ENCODE measurements around the gene HOXD9. TPM values are rescaled to one million over a fixed set of nuclear protein-coding genes. Genes with fewer than 3 reads are reported as not detected.

Gene HOXD9
- total RNA-seq, 1 experiment from 2014 or later = 0.06 TPM

DNA sequence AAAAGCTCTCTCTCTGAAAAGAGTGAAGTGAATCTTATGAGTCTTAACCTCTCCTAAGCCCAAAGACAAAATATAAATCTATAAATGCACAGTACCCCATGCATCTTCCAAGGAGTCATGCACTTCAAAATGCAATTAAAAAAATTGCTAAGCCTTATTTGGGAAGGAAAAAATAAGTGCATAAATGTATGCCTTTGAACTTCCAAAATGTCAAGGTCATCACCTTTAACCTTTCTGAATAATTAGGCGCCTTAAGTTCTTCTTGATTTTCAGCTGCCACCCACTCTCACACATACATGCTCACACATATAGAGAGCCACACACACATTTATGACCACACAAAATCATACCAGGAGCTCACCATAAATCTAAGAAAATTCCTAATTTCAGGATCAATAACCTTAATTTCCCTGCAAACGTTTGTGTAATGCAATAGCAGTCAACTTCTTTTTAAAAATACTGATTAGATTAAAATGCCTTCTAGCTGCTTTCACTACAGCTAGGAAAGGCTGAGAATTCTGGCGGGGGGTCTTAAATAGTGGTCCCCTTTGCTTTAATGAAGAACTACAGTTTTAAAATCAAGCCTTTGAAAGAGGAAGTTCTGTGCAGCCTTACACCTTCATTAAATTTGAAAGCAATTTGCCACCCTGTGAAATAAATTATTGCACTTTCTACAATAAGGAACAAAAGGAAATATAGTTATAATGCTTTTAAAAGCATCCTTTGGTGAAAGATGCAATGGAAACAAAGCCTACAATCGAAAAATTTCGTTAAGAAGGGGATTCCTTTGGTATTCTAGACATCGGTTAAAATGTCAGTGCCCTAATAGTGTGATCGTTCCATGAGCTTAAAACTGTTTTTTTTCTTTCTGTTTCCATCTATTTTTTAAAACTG lies 11.9 kb upstream of the HOXD9 start:
- no peak for DNase-seq (ENCODE audit: low read depth)

DNA sequence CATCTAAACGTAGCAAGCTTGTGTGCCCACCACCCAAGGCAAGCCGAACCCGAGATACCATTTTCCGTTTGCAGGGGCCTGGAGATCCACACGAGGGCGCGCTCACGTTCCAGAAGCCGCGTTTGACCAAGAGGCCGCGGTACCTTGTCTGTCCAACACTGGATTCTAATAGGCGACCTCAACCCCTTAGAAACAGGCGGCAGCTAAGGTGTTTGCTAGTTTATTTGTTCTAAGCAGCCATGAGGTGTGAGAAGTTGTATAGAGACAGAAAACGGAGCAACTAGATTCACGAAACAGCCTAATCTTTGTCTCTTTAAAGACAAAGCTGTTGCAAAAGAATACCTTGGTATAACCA lies 11.2 kb upstream of the HOXD9 start:
- DNase-seq (ENCODE audit: low read depth) = peak; percentile 26

DNA sequence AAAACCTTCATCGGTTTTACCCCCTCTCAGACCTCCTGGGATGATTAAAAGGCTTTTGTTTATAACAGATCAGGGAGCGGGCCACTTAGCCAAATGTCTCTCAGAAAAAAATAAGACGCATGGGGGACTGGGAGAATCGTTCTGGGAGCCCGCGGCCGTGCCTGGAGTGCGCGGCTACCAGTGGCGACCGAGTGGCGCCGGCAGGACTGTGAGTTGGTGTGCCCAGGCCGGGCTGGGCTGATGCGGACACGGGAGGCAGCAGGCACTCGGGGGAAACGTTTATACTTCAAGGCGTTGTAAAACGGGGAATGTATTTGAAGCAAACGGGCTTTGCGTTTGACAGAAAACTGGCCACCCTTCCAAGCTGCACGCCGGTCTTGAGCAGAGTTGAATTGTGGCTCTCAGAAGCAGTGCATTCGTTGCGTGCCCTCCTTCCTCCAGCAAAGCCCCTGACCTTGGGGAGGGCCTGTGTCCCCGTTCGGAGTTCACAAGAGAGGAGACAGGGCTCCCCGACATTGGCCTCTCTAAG lies 10.6 kb upstream of the HOXD9 start:
- no peak for DNase-seq (ENCODE audit: low read depth)

DNA sequence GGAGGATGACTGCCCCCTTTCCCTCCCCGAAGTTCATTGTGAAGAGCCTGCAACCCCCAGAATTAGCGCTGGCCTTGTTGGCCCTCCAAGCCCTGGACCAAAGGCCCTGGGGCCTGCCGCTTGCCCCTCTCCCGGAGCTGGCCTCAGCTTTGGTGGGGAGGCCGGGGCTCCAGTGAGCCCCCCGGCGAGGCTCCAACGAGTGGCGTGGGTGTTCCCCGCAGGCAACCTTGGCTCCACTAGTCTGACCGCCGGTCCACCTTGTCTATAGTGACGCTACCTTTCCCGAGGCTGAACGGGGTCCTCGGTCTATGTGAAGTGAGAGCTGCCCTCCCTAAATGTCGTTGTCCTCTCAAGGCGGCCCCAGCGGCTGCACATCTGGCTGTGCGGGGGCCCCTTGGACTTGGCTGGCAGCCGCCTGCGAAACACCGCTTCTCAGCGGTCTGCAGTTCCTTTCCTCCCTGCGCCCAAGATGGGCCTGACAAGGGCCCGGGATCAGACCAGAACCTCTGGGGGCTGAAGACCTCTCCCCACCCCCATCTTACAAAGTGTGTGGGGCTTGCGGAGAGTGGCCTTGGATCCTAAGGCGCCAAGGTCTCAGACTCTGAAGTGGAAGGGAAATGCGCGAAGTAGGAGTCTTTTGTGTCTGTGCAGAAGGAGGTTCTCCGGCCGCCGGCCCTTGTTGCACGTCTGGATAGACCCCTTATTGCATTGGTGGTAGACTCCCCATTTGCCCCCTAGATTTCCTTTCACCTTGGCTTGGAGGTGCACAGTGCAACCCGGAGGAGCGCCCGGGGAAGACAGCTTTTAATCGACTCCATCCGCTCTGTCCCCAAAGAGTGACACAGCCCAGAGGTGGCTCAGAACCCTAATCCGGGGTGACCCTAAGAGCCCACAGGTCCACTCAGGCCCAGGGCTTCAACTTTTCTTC lies 9.9 kb upstream of the HOXD9 start:
- no peak for DNase-seq (ENCODE audit: low read depth)

DNA sequence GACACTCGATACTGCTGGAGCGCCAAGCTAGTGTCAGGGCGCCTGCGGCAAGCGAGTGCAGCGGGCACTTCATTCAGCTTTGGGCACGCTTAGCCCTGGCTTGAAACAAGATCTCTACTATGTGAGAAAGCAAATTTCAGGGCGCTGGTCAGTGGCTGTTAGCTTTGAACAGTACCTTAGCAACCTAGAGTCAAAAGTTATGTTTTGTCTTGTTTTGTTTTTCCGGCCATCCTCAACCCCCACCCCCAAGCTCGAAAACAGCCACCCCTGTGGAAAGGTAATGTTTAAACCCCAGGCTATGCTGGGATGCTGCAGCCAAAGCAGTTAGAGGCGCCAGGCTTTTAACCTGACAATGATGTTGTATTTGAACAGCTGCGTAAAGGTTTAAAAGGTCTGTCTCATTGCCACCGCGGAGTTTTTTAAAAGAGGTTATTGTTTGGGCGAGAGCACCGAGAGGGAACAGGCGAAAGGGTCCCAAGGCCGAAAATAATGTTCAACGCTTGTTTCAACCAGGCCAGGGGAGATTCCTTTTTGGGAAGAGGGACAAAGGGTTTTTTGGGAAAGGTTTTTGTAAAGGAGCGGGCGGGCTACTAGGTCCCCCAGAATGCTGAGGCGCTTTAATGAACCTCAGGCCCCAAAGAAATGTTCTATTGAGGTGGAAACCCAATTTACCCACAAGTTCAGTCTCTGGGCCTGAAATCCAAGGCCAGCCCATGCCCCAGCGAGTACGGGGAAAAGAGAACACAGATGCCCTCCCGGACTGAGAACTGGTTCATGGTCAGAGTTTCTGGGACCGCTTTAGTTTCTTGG lies 8.2 kb upstream of the HOXD9 start:
- DNase-seq (ENCODE audit: low read depth) = no peak

DNA sequence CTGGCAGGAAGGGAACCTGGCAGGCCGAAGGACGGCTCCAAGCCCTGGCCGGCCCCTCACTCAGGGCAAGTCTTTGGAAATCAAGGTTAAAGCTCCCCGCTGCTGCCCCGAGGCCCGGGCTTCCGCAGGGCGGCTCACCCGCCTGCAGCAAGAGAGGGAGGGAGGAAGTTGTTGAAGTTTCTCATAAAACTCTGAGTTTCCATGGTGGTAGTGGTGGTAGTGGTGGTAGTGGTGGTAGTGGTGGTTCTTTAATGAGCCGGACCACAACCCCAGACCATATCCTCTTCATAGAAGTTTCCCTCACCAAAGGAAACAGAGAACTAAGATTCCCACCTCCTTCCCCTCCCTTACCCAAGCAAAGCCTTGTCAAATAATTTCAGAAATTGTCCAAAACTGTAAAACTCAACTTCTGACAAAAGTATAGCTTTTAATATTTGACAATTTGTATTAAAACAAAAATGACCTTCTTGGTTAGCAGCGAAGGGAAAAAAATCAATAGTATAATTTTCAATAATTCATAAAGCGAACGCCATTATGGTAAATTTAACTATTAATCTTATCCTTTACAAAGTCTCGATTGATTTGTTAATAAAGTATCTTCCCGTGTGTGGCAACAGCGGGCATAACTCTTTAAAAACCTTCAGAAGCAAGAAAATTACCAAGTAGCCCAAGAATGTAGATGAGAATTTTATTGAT lies 7.4 kb upstream of the HOXD9 start:
- DNase-seq (ENCODE audit: low read depth) = no peak

DNA sequence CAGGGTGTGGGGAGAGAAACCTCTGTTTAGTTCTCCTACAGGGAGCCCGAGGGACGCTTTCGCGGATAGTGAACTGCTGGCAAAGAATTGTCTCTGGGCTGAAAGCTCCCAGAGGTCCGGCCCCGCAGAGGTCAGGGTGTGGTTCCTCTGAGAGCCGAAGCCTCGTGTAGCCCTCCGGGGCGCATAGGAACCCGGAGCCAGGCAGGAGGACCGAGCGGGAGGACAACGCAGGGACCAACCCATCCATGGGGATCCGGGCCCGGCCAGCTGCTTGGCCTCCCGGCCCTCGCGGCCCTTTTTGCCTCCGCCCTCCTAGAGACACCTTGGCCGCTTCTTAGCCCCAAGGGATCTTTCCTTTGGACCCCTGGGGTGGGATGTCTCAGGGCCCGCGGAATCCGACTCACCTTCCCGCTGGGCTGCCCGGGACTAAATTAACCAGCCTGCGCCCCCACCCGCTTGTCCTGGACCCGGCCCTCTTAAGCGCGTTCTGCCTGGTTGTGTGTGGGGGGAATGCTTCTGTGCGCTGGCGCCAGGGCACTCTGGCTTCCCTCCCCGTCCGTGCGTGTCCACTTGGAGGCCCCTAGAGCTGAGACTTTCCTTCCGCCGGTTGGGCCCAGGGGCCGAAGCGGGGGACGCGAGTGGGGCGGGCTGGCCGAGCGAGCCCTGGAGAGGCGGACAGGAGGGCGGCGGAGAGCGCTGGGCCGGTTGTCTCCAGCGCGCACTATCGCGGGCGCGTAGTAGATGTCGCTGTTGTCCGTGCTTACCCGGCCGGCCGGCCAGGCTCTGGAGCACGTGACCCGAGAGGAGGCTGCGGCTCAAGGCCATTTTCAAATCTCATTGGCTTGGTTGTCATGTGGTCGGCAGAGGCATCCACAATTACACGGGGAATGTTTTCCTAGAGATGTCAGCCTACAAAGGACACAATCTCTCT lies 6.4 kb upstream of the HOXD9 start, which contains the start of gene HOXD10:
Gene HOXD10, plus strand, starts transcription at position 896 of the 931 bp plus-strand sequence. CDS start 56 bp downstream, outside the sequence.
- no peak for DNase-seq (ENCODE audit: low read depth)

DNA sequence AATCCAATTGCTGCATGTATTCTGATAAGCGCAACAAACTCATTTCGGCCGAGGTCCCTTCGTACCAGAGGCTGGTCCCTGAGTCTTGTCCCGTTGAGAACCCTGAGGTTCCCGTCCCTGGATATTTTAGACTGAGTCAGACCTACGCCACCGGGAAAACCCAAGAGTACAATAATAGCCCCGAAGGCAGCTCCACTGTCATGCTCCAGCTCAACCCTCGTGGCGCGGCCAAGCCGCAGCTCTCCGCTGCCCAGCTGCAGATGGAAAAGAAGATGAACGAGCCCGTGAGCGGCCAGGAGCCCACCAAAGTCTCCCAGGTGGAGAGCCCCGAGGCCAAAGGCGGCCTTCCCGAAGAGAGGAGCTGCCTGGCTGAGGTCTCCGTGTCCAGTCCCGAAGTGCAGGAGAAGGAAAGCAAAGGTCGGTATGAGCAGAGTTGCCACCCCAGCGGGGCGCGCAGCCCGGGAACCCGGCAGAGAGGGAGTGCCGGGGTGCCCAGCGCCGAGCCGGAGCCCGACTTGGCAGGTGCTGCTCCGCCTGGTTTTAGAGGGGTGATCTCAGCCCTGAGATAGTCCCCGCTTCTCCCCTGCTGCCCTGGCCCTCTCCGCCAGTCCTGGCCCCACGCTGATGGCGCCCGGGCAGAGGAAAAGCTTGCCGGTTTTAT lies 5.2 kb upstream of the HOXD9 start:
- DNase-seq (ENCODE audit: low read depth) = no peak

DNA sequence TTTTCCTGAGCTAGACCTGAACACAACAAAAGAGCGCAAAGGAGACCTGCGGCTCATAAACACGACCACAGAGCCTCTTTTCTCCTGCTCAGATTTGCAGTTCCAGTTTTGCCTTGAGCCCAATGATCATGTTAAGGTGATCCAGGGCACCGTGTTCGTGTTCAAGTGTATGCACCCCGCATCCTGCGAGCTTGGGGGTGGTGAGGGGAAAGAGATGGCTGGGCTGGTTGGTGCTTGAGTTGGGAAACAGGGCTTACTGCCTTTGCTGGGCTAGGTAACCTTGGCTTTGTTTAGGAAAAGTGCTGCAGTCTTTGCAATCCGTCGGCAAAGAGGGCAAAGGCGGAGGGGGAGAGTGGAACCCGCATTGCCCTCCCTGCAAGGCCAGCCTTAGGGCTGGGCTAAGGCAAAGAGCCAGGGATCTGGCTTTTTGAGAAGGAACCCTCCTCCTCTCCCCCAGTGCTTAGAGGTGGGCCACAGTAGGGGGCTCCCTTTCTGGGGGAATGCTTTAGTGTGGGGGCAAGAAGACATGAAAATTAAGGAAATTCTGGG lies 4.6 kb upstream of the HOXD9 start:
- no peak for DNase-seq (ENCODE audit: low read depth)

DNA sequence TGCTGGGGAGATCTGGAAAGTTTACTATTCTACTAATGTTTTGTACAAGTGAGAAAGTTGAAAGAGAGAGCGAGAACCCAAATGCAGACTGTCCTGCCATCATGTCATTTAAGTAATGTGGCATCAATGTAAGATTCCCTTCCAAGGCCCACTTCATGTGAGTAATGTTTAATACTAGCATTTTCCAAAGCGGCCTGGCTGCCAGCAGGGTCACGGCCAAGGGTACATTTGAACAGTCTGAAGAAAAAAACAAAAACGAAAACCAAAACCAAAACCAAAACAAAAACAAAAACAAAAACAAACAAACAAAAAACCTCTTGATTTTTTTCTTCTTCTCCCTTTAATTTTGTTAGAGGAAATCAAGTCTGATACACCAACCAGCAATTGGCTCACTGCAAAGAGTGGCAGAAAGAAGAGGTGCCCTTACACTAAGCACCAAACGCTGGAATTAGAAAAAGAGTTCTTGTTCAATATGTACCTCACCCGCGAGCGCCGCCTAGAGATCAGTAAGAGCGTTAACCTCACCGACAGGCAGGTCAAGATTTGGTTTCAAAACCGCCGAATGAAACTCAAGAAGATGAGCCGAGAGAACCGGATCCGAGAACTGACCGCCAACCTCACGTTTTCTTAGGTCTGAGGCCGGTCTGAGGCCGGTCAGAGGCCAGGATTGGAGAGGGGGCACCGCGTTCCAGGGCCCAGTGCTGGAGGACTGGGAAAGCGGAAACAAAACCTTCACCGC lies 3.7 kb upstream of the HOXD9 start:
- DNase-seq (ENCODE audit: low read depth) = peak; percentile 38

DNA sequence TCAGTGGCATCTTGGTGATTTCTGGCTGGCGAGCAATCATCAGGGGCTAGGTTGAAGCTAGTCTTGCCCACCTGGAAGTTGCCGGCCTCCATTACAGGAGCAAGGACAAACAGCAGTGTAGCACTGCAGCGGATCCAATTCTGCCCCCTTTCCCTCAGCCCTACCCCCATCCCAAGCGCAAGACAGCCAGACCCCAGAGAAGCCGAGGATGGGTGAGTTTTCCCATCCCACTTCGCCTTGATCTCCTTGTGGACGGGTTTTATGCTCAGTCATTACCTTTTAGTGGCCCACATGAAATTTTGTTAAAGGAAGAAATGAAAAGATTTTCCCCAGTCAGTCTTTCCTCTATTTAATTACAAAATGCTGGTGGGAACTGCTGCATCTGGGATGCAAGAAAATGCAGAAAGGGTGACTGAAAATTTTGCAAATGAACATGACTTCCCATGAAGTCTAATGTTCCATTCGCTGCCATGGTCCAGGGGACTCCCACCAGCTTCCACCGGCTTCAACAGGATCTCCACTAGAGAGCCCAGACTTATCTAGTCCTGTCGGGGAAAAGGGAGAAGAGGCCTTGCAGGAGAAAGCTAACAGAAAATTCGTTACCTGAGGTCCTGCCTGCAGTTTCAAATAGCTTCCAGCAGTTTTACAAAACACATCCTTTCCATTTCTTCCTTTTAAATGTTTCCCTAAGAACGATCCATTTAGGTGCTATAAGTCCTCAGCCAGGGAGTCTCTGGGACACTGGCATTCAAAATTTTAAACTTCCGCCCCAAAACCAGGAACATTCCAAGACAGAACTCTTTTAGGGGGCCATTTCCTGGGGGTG lies 1.9 kb upstream of the HOXD9 start:
- no peak for DNase-seq (ENCODE audit: low read depth)

DNA sequence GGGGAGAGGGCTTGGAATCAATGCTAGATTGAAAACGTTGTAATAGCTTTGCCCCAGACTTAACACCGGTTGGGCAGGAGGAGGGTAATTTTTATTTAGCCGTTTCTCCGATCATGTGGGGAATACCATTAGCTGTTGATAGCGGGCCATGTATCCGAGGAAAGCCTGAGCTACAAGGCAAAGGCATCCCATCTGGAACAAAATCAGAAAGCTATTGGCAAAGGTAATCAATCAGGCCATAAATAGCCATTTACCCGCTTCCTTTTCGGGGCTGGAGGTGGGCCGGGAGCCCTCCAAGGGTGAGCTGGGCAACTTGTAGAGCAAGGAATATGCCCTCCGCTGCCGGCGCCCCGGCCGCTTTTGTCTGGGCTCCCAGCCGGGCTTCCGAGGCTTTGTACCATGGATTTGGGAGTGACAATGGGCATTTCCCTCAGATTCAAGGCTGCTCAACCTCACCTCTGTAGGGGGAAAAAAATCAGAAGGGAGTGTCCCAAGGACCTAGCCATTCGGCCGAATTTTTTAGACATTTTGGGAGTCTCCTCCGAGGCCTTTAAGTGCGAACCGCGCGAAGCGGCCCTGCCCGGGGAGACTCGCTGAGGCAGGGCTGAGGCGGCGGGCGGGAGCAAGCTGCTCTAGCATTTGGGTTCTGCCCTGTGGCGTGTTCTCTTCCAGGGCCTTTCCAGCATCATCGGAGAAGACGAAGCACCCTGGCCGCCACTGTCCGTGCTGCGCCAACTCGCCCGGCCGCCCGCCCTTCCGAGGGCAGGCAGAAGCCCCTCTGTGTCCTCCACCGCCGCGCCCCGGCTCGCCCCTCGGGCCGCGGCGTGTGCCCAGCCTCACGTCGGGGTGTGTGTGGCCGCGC lies 1.1 kb upstream of the HOXD9 start:
- no peak for DNase-seq (ENCODE audit: low read depth)

DNA sequence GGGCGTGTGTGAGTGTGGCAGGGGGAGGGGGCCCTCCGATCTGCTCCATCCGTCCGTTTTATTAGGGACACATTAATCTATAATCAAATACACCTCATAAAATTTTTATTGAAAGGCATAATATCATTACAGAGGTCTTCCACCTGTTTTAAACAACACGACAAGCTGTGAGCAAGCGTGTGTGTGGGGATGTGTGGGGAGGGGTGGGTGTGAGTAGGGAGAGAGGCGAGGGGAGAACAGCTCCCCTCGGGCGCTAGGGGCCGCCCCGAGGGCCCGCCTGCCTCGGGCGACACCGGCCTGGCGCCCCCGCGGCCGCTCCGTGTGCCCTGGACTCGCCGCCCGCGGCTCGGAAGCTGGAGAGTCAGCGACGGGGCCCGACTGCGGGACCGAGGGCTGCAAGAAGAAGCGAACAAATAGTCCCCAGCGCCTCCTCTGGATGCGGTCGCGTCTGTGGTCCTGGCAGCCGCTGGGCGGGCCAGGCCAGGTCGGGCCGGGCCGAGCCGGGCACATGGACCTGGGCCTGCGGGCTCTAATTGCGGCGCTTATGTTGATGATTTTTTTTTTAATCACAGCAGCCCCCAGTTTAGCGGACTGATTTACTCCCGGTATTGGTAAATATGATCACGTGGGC lies 352 bp upstream of the HOXD9 start:
- peak; percentile 25 for DNase-seq (ENCODE audit: low read depth)

DNA sequence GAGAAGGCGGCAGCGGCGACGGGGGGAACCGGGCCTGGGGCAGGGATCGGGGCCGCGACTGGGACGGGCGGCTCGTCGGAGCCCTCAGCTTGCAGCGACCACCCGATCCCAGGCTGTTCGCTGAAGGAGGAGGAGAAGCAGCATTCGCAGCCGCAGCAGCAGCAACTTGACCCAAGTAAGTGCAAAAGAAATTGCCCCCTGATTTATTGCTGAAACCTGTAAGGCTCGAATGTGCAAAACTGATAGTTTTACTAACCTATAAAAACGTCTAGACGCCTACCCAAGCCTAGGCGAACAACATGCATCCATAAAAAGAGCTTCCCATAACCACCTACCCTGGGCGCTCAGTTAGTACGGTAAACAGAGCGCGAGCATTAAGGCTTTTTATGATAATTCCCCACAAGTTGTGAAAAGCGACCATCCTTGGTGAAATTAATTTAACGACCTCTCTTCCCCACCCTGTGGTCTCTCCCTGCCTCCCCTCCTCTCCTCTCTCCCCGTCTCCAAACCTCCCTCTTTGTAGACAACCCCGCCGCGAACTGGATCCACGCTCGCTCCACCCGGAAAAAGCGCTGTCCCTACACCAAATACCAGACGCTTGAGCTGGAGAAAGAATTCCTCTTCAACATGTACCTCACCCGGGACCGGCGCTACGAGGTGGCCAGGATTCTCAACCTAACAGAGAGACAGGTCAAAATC lies 1.0 kb downstream of the HOXD9 start:
- DNase-seq (ENCODE audit: low read depth) = no peak

Data from LHCN-M2 (cell line).